ENCODE results near the gene CST6.
A peak's percentile ranks its signal among the peaks of the same experiment; 100 is the strongest.
"Not testable (repeated sequence)": the region's sequence is repeated elsewhere in the genome, so short reads cannot be mapped to it uniquely, and the experiment has no call there.

The CST6 gene

DNA sequence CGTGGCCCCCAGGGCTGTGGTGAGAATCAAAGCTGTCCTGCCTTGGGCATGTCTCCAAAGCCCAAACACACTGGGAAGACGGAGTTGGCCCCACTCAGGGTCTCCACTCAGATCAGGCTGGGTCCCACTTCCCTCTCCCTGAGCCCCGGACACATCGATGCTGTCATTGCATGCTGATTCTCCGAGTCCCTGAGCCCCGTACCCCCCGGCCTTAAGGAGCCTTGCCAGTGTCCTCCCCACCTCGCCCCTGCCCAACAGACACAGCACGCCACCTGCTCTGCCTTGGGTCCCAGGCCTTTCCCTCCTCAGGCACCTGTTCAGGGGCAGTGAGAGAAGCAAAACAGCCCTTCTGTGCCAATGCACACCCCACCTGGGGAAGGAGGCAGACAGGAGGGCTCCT lies 24.5 kb upstream of the CST6 start:
- DNase-seq = no peak

DNA sequence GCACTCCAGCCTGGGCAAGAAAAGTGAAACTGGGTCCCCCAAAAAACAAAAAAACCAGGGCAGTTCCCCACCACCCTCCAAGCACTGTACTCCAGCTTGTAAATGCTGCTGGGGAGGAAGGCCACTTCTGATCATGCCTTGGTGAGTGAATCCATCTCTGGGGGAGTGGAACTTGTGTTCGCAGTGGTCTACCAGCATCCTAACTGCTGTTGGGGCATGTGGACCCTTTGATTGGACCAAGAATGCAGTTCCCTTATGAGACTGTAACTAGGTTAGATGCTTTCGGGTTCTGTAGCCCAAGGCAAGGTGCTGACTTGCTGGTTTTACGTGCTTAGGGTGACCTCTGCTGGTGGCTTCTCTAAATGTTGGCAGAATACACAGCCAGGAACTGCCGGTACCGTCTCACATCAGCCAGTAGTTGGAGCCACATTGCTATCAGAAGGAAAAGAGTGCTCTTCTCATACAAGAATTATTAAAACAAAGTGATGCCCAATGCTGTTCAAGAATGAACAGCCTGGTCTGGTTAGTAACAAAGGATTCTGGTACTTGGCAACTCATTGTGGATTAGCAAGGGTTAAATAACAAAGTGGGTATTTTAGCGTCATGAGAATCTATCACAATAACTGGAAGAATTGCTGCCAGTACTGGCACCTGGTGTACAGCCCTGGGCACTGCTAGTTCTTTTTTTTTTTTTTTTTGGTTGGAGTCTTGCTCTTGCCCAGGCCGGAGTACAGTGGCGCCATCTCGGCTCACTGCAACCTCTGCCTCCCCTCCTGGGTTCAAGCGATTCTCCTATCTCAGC lies 22.8 kb upstream of the CST6 start:
- peak; percentile 93 for DNase-seq

DNA sequence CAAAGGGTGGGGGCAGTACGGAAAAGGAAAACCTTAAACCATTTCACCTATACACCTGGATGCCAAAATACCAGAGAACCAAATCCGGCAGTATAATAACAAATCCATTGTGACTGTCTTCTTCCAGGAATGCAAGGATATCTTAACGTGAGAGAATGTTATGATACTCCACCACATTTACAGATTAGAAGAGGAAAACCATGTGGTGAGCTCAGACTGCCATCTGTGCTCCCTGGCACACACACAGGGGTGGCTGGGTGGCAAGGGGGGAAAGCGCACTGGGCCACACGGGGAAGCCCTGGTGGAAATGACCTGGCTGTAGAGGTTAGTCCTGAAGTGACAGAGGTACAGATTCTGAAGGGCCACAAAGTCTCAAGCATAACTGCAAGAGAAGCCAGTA lies 19.8 kb upstream of the CST6 start:
- DNase-seq = no peak

DNA sequence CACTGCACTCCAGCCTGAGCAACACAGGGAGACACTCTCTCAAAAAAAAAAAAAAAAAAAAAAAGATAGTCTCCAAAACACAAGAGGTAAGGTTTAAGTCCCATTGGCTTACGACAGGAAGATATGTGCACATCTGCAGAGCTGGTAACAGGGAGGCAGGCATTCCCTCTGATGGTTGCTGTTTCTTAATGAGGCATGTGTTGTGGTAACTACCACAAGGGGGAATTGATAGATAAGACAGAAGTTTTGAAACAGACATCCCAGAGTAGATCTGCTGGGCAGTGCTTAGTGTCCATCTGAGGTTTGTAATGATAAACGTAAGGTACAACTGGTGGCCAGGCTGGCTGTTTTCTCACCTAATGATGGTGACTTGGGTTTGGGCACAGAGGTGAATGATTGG lies 14.5 kb upstream of the CST6 start:
- no peak for DNase-seq

DNA sequence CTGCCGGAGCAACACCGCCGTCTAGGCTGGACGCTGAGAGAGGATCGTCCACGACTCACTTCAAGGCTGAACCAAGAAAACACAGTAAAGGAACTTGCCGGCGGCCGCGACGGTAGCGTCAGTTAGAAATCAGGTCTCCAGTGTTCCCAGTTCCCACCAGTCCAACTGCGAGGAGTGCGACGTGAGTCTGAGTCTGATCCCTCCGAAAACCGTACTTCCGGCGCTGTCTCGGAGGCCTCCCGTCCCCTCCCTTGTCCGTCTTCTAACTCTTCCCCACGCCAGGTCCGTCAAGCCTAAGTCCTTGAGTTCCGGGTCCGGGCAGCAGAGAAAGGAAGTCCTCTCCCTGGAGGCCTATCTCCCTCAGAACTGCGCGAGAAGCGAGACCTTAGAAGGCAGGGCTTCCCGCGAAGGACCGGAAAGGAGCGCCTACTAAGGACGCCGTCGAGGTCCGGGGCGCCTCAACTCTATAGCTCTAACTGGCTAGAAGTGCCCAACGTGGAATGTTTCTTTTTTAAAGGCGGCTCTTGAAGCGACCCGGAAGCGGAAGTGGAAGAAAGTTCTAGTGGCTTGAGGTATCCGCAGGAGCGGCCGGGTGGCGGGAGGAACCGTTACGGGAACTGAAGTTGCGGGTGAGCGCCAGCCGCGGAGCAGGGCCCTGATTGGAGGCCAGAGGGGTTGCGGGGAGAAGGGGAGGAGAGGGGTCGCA lies 9.7 kb upstream of the CST6 start, which contains the start of the genes BANF1 and EIF1AD:
Gene BANF1, plus strand, starts transcription at position 562 of the 706 bp plus-strand sequence. CDS start 748 bp downstream, outside the sequence.
Gene EIF1AD, minus strand, starts transcription at position 216 of the 706 bp plus-strand sequence. CDS start 1,768 bp downstream, outside the sequence.
- DNase-seq = peak; percentile 95

DNA sequence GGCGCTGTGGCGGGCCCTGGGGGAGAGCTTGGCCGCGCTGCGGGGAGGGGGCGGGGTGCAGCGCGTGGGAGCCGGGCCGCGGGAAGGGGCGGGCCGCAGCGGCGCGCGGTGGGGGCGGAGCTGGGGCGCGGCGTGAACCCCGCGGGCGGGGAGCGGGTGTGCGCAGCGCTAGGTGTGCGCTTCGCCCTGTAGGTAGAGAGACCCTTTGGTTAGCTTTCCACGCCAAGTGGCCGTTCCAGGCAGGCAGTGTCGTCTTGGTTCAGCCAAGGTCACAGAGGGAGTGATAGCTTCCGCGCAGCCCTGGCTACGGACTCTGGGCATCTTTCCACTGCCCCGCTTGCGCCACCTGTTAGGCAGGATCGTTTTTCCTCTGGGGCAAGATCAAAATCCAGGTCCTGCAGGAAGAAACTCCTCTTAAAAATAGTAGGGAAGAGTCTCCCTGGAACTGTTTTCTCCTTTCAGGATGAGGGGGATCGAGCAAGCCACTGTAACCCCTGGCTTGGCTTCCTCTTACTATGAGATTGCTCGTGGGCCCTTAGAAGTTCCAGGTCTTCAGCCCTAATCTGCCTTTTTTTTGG lies 9.1 kb upstream of the CST6 start:
- no peak for DNase-seq

DNA sequence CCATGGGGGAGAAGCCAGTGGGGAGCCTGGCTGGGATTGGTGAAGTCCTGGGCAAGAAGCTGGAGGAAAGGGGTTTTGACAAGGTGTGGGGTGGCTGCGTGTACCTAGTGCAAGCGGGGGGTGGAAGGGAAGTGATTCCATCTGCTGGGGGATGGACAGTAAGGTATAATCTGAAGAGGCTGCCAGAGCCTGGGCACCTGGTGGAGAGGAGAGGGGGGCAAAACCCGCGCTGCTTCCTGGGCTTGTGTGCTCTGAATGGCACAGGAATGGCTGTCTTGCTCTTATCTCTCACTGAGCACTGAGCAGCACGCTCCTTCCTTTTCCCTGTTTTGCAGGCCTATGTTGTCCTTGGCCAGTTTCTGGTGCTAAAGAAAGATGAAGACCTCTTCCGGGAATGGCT lies 8.5 kb upstream of the CST6 start:
- no peak for DNase-seq

DNA sequence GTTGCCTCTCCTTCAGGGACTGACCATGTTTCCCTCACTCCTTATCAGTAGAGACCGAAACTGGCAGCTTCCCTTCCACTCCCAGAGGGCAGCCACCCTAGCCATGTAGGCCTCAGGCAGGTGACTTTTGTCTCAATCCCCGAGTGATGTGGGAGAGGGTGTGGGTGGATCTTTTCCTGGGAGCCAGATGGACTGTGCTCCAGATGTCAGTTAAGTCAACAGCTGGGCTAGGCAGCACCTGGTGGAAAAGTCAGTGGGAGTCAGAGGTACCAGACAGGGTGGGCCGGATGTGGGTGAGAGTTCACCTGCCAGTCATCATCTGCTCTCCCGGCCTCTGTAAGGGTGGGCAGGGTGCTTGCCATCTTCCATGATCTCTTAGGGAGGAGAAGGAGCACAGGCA lies 7.6 kb upstream of the CST6 start:
- no peak for DNase-seq

DNA sequence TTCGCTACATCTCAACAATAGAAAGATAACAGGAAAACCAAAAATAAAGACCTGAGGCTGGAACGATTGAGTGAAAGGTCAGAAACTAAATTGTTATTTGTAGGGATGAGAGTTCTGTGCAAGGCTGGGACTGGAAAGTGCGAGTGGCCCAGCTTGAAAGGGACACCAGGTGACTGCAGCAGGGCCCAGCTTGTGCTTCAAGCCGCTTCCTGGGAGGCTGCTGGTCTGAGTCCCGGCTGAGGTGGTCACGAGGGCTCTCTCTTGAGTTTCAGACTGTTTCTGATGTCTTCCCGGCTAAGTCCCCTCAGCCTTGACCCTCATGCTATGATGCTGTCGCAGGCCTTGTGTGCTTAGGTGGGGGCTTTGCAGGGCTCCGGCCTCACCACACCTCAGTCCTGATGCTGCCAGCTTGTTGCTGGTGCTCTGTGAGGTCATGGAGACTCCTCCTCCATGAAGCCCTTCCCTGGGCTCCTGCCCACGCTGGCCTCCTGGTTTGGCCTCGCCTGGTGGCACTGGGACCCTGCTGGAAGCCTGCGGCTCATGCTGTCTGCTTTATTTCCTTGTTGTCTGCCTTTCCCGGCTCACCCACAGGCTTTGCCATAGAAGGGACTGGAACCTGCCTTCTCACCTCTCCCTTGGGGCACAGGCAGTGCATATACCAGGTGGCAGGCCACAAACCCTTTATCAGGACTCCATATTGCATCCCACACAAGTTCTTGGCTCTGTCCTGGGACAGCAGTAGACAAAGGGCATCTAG lies 5.5 kb upstream of the CST6 start:
- DNase-seq = no peak

DNA sequence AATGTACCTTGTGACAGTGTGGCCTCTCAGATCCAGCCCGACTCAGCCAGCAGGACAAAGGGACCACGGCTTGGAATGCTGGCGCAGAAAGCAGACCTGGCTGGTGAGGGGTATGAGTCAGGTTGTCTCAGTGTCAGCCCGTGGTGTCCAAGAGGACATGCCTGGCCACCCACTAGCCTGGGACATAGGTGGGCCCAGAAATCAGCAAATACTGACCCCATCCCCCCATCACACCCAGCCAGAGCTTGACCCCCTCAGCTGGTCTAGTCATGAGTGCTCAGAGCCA lies 5.0 kb upstream of the CST6 start:
- no peak for DNase-seq

DNA sequence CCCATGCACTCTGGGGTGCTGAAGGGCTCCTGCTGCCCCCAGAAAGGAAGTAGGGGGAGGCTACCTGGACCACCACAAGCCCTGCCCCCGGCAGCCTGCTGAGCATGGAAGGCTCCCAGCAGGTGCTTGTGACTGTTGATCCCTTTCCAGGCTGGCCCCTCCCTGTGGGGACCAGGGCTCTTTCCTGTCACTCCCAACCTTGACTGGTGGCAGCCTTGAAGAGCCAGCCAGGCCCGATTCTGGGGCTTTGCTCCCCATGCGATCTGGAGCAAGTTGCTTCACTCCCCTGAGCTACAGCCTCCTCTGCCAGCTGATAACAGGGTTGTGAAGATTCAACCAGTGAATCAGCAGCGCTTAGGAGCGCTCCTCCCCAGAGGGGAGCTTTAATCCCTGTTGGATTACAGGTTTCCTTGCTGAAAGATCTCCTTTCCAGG lies 4.6 kb upstream of the CST6 start:
- DNase-seq = no peak

DNA sequence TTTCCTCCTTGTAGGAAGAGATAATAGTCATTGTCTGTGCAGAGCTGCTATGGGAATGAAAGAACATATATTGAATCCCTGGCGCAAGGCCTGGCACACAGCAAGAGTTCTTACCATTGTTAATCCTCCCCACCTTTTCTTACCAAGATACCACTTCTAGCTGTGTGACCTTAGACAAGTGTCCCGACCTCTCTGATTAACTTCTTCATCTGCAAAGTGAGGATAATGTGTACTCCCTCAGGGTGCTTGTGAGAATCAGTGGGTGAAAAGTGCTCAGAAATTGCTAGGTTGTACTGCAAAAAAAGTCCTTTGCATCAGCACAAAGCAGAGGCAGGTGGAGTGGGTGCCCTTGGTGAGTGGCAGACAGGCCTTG lies 3.7 kb upstream of the CST6 start:
- no peak for DNase-seq

DNA sequence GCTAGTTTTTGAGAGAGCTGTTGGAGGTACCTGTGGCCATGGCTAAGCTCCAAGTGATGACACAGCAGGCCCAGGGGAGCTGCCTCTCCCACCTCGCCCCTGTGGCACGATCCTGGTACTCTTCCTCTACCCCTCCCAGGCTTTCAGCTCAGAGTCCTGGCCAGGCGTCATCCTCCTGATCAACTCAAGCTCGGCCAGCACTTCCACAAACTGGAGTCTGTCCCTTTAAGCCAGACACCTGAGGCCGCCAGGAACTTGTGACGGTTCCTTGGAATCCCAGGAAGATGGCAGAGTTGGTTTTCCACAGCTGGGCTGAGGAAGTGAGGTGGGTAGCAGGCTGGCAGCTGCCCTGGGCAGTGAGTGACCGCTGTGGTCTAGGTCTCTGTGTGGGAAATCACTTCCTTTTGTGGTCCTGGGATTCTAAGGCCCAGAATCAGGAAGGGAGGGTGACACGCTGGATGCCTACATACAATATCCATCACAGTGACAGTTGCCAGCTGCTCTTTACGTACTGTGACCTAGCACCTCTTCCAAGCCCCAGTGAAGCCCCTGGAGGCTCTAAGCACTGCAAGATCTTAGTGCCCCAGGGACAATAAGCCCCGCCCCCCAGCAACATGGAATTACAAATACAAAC lies 3.2 kb upstream of the CST6 start:
- DNase-seq = no peak

DNA sequence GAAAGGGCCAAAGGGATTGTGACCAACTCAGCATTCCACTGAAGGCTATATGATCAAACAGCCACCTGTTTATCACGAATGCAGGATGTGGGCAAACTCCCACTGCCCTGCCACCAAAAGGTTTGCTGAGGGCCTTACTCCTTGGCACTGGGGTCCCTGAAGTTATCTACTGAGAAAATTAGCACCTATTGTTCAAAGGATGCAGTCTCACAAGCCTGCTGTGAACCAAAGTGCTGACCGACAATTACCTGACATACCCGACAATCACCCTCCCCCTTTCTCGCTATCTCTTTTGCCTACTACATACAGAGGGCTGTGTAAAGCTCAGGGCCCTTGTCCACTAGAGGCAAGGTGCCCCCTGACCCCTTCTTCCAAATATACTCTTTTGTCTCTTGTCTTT lies 1.8 kb upstream of the CST6 start:
- DNase-seq = not testable (repeated sequence)

DNA sequence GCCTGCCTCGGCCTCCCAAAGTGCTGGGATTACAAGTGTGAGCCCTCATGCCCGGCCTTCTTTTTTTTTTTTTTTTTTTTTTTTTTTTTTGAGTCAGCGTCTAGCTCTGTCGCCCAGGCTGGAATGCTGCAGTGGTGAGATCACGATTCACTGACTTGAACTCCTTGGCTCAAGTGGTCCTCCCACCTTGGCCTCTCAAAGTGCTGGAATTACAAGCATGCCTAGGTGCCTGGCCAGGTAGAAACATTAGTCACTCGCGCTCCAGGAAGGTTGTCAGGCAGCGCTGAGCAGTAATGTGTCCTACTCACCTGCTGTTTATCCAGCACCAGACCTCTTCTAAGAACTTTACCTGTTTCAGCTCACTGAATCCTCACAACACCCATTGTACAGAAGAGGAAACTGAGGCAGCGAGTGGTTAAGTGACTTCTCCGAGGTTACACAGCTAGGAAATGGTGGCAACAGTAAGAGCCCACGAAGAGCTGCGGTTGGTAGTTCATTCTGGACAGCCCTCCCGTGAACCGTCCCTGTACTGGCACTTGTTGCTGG lies 496 bp upstream of the CST6 start:
- DNase-seq = no peak

DNA sequence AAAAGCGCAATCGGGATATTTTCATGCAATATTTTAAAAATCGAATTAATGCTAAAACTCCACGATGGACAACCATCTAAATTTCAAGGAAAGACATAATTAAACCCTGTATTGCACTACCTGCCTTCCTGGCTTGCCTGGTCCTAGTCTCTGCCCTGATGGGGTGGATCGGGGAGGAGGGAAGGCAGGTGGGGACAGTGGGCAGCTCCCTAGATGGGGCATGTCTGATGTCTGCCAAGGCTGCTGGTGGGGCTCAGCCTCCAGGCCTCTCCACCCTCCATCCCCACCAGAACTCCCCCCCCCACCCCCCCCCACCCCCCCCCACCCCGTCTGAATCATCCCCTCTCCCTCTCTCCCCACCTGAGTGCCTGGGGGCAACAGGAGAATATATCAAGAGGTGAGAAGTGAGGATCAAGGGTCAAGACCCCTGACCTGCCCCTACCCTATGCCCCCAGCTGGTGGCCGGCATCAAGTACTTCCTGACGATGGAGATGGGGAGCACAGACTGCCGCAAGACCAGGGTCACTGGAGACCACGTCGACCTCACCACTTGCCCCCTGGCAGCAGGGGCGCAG lies 650 bp downstream of the CST6 start:
- DNase-seq = no peak

DNA sequence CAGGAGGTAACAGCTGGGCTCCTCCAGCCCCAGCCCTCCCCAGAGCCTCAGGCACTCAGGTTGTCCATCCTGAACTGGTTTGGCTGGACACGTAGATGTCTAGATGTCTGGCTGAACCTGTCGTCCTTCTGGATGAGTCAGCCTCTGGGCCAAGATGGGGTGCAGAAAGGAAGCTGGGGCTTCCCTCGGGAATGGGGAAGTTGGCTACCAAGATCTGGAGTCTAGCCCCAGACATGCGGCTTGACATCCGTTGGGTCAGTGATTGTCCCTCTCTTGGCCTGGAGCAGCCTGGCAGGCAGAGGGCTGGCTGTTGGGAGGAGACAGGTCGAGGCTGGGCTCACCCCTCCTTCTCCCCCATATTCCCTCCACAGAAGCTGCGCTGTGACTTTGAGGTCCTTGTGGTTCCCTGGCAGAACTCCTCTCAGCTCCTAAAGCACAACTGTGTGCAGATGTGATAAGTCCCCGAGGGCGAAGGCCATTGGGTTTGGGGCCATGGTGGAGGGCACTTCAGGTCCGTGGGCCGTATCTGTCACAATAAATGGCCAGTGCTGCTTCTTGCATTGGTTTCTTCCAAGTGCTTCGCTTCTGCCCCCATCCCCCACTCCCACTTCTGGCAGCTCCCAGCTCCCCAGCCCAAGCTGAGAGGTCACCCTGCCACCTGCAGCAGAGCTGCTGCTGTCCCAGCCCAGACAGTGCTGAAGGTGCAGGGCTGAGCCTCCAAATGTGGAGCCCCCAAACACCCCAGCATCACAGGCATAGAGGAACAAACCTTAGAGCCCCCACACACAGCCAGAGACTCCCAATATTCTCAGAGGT lies 1.3 kb downstream of the CST6 start:
- no peak for DNase-seq

DNA sequence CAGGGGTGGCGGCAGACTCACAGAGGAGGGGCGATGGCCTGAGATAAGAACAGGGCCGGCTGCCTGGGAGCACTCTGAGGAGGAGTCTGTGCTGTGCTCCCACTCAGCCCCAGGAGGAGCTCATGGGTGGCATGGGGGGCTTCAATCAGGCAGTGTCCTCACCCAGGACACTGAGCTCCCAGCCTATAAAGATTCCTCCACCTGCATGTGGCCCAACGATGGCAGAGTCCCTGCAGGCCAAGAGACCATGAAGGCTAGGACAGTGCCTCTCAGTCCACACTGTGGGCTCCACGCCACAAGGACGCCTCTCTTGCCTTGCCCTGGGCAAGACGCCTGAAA lies 1.9 kb downstream of the CST6 start:
- DNase-seq = no peak

DNA sequence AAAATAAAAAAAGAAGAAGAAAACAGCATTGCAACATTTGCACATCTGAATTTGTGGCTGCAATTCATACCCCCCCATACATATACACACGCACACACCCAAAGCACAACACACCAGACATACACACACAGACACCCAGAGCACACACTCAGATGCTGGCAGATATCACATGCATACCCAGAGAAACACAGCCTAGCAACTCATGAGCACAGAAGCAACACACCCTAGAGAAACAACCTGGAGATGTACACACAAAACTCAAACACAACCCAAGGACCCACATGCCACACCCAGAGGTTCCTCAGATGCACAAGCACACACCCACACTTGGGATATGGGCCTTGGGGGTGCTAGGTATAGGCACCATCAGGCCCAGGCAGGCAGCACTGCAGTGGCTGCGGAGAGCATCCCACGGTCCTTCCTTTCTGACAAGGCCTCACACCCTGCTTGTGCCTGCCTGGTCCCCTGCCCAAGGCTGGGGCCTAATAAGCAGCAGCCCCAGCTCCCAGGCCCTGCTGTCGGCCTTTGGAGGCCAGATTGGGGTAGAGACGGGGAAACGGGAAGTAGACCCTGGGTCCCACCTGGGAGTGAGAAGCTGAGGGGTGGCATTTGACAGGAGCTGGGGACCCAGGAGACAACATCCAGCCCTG lies 3.1 kb downstream of the CST6 start:
- DNase-seq = no peak

DNA sequence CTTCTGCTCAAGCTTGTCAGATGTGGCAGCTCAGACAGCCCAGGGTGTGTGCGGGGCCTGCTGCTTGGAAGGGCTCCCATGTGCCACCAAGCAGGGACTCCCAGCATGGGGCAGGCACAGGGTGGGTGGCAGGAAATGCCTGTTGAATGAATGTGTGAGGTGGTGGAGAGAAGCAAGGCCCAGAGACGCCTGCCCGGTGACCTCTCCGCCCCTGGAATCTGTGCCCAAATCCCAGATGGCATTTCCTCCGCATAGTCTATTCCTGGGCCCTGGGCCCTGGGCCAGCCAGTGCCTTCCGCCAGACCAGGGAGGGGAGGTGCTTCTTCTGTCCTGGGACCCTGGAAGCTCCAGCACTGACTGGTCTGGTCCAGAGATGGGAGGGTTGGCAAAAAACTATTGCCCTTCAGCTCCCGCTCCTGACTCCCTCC lies 3.7 kb downstream of the CST6 start:
- no peak for DNase-seq

Measured in activated CD4-positive, alpha-beta T cell treated with anti-CD3 and anti-CD28 coated beads for 48 hours (primary cell).